ENCODE measurements around the gene RITA1.

- TF ChIP-seq MXI1 (IDR thresholded peaks at IDR 0.05; ENCODE audit: borderline replicate concordance, low read depth, low read length) (no peak), CTCF (conservative IDR thresholded peaks at IDR 0.05; ENCODE audit: low read depth, low read length) (no peak), RFX5 (IDR thresholded peaks at IDR 0.05; ENCODE audit: low read depth, low read length) (no peak), POLR2A (IDR thresholded peaks at IDR 0.05; ENCODE audit: low read depth, low read length) (no peak), RCOR1 (IDR thresholded peaks at IDR 0.05; ENCODE audit: insufficient replicate concordance, low read length) (no peak)
Observed at GRCh38 chr12:113138826-113139225, 46.7 kb upstream of the RITA1 start.

All from IMR-90 (cell line).